Hepatocyte (in vitro differentiated cells): ENCODE measurements around the gene DTNA.

Experiments
- CTCF ChIP-seq: fragments of 200-600 bp; sonication (generic); IDR thresholded peaks from 2 replicates; pipeline ENCODE4 v1.5.1; 2016; ENCODE audit warnings: antibody characterized with exemption, mild to moderate bottlenecking; ENCODE audit not compliant: poor library complexity
- EZH2 ChIP-seq: fragments of 200-600 bp; sonication (generic); IDR thresholded peaks from 2 replicates; pipeline ENCODE4 v1.6.1; 2016; ENCODE audit warnings: antibody characterized with exemption, mild to moderate bottlenecking, borderline replicate concordance
- EZH2phosphoT487 ChIP-seq: fragments of 200-600 bp; sonication (generic); IDR thresholded peaks from one replicate; pipeline ENCODE4 v1.6.1; 2018; ENCODE audit warnings: antibody characterized with exemption, mild to moderate bottlenecking, low read depth, moderate library complexity; ENCODE audit not compliant: unreplicated experiment, severe bottlenecking

GRCh38 chr18:34848156-34848555 lies 138.1 kb downstream of the DTNA start:
- TF ChIP-seq CTCF (no peak), EZH2 (no peak), EZH2phosphoT487 (no peak)
